ENCODE results near the gene CEP350.

DNA sequence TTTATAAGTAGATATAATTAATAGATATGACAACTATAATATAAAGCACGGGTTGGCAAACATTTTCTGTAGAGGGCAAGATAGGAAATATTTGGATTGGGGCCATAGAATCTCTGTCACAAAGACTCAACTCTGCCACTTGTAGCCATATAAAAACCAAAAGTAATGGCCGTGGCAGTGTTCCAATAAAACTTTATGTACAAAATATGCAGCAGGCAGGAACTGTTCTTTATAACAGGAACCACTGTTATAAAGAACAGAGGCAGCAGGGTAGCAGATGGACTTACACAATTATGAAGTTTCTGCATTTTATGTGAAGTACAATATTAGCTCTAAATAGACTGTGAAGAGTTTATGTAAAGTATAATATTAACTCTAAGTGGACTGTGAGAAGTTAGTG is 183.2 kb downstream of the CEP350 start:
- TF ChIP-seq, protein P1, sequence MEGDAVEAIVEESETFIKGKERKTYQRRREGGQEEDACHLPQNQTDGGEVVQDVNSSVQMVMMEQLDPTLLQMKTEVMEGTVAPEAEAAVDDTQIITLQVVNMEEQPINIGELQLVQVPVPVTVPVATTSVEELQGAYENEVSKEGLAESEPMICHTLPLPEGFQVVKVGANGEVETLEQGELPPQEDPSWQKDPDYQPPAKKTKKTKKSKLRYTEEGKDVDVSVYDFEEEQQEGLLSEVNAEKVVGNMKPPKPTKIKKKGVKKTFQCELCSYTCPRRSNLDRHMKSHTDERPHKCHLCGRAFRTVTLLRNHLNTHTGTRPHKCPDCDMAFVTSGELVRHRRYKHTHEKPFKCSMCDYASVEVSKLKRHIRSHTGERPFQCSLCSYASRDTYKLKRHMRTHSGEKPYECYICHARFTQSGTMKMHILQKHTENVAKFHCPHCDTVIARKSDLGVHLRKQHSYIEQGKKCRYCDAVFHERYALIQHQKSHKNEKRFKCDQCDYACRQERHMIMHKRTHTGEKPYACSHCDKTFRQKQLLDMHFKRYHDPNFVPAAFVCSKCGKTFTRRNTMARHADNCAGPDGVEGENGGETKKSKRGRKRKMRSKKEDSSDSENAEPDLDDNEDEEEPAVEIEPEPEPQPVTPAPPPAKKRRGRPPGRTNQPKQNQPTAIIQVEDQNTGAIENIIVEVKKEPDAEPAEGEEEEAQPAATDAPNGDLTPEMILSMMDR (IDR thresholded peaks at IDR 0.05) = no peak
- TF ChIP-seq POLR2AphosphoS5 (IDR thresholded peaks at IDR 0.05) (no peak), POLR2A (IDR thresholded peaks at IDR 0.05) (no peak), EP300 (IDR thresholded peaks at IDR 0.05) (no peak)
